HG02588 (cell line): ENCODE data around the gene SFXN4.
"Not testable (repeated sequence)": the region's sequence is repeated elsewhere in the genome, so short reads cannot be mapped to it uniquely, and the experiment has no call there.

Experiments
- ATAC-seq: cut with Tn5 transposase; IDR thresholded peaks from one replicate; pipeline ENCODE4 v1.9.1; 2021; ENCODE audit warnings: mild to moderate bottlenecking, moderate library complexity; ENCODE audit not compliant: unreplicated experiment

SFXN4 gene

DNA sequence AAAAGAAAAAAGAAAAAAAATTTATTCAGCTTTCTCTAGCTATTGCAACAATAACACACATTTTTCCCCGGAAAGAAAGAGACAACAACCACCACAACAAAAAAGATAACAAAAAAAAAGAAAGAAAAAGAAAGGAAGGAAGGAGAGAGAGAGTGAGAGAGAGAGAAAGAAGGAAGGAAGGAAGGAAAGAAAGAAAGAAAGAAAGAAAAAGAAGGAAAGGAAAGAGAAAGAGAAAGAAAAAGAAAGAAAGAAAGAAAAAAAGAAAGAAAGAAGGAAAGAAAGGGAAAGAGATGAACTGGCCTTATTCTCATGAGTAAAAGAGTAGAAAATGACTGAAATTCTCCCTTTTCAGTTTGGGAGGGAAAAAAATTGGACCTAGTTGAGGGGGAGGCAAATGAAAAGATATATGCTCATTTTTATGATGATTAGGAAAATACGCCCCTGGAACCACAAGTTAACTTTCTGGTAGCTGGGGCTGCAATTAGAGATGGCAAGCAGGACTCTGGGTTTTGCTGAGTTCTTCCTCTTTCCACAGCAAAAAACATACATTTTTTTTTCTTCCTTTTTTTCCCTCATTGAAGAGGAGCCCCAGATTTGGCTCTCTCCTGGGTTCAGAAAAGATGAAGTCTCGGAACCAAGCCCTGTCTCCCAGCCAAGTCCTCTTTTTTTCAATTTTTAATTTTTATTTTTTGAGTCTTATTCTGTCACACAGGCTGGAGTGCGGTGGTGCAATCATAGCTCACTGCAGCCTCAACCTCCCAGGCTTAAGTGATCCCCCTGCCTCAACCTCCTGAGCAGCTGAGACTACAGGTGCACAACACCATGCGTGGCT lies 25.7 kb upstream of the SFXN4 start:
- ATAC-seq = no peak

DNA sequence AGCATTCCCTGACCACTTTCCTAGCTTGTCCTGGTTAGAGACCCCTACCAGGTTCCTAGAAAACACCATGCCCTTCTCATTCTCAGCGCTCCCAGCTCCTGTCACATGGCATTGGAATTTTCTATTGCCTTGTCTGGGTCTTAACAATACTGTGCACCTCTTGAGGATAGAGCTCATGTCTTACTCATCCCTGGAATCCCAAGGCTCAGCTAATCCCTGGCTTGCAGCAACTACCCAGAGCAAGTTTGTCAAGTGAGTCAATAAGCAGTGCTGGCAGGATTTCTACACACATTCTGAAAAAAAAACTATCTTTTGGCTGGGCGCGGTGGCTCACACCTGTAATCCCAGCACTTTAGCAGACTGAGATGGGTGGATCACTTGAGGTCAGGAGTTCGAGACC lies 24.8 kb upstream of the SFXN4 start:
- no peak for ATAC-seq

DNA sequence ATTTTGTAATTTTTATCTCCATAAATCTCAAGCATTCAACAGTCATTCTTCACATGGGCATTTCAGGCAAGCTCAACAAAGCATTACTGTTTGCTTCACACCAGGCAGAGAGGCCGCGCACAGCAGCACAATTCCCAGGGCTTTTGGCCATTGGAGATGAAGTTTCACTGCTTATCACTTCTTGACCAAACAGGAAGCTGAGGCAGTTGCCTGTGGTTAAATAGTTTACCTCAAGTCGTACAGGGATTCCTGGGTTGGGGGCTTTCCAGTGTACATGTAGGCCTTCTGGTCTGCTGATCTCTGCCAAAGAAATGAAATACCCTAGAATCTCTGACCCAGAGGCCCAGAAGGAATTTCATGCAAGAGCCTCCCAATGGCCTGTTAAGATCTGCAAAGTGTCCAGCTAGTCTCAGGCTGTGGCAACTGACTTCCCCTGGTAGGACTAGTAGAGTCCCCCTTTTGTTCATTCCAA lies 24.3 kb upstream of the SFXN4 start:
- no peak for ATAC-seq

DNA sequence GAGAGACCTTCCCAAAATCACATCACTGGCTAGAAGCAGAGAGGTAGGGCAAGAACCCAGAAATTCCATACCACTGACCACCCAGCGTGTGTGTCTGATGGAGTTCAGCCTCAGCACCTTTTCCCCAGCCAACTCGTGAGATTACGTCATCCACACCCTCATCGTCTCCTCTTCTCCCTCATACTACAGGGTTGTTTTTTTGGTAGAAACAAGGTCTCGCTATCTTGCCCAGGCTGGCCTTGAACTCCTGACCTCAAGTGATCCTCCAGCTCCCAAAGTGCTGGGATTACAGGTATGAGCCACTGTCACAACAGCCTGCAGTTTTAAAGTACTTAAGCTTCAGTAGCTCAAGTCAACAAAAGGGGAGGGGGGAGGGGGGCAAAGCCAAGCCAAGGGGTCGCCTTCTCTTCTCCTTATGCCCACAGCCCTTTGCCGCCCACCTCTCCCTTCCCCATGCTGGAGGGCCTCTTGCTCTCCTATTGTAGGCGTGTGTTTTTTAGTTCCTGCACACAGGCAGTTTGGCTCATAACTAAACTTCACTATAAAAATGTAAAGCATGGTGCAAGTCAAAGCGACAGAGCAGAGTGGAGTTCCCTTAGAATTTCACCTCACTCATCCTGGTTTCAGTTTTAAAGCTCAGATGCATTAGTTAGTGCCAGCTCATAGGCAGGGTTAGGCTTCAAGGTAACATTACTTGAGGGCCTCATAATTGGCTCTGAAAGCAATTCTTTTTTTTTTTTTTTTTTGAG lies 18.3 kb upstream of the SFXN4 start:
- no peak for ATAC-seq

DNA sequence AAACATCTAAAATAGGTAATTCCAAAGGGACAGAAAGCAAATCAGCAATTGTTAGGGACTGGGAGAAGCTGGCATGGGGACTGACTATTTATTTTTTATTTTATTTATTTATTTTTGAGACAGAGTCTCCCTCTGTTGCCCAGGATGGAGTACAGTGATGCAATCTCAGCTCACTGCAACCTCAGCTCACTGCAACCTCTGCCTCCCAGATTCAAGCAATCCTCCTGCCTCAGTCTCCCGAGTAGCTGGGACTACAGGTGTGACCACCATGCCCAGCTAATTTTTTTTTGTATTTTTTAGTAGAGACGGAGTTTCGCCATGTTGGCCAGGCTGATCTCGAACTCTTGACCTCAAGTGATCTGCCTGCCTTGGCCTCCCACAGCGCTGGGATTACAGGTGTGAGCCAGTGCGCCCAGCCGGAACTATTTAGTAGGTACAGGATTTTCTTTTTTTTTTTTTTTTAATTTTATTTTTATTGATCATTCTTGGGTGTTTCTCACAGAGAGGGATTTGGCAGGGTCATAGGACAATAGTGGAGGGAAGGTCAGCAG lies 15.4 kb upstream of the SFXN4 start:
- not testable (repeated sequence) for ATAC-seq

DNA sequence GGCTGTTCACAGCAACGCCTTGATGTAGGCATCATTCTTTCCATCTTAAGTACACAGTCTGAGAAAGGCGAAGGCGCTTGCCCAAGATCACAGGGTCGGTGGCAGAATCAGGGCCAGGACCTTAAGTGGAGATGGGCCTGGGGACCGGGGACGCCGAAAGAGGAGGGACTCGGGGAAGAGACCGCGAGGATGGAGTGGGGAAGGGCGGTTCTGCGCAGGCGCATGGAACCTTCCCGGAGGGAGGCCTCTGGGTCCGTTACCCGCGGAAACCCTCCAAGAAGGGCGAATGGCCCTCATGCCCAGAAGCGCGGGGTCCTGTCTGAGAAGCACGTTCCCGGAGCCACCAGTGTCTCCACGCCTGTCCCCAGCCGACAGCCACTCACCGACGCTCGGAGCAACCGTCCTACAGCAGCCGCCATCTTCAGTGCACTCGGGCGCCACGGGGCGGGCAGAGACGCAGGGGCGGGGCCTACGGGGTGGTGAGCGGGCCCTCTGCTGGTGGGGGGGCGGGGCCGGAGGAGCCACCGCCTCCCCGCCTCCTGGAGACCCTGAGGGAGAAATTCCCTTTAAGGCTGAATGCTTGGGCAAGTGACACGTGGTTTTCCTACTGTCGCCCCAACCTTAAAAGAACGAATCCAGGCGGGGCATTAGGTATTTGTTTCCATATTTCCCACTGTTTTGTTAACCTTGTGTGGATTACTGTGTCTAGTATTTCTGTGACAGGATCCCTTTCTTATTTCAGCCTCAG lies 13.0 kb upstream of the SFXN4 start, which contains the start of gene PRDX3:
Gene PRDX3, minus strand, starts transcription at position 441 of the 748 bp plus-strand sequence. Its CDS starts 22 bp downstream, at position 419.
- ATAC-seq = peak; percentile 89

DNA sequence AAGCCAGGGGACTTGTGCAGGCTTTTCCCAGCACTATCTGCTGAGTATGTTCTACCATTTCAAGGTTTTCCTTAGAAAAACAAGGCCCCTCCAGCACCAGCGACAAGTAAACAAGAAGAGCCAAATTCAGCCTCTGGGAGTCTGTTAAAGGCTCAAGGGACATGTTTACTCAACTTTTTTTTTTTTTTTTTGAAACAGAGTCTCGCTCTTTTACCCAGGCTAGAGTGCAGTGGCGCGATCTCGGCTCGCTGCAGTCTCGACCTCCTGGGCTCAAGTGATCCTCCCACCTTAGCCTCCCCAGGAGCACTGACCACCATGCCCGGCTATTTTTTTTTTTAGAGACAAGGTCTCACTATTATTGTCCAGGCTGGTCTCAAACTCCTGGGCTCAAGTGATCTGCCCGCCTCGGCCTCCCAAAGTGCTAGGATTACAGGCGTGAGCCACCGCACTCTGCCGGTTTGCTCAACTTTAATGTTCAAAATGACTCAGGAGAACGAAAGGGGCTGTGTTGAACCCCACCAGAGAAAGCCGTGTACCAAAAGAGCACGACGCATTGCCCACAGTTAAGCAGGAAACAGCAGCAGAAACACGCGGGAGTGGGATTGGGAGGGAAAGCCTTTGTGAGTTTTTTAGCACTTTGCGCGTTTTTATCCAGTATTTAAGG lies 12.3 kb upstream of the SFXN4 start:
- peak; percentile 24 for ATAC-seq

DNA sequence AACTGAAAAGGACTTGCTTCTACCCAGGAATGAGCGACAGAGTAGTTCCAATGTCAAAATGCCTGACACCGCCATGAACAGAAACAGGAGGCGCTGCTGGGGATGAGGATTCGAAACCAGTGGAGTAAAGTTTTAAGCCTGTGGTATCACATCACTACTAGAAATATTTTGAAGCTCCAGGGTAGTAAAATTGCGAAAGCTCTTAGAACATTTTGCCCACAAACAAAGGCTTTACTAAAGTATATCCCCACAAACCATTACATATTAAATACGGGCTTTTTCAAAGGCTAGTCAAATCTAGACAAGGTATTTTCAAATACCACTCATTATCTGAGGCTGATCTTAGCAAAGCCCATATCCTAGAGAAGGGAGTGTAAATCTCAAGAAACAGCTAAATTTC lies 10.7 kb upstream of the SFXN4 start:
- no peak for ATAC-seq

DNA sequence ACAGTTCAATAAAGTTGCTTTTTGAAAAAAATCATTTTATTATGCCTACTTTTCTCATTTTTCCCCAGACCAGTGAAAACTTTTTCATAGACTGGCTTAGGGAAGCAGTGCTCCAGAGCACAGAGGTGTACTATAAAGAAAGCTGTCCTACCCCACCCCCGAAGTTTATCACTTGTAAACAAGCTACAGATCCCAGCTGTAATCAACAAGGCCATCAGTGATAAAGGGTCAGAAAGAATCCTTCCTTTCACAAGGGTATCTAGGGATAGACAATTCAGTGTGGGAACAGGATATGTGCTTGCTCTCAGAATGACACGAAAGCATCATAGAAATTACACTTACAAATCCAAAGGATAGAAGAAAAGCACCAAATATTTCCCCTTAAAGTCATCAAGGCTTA lies 8.6 kb upstream of the SFXN4 start:
- ATAC-seq = no peak

DNA sequence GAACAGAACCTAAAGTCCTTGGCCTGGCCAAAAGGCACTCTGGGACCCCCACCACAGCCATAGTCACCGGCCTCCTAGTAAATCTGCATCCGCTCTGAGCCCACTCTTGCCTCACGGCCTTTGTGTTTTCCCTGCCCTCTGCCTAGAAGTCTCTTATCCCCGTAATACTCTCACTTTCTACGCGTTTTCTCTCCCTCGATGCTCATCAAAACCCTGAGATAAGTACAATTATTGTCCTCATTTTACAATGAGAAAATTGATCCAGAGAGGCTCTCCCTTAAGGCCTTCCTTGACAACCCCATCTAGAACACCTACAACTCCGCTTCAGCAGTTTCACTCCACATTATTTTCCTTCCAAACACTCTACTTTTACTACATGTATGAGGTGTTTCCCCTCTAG lies 1.5 kb upstream of the SFXN4 start:
- no peak for ATAC-seq

DNA sequence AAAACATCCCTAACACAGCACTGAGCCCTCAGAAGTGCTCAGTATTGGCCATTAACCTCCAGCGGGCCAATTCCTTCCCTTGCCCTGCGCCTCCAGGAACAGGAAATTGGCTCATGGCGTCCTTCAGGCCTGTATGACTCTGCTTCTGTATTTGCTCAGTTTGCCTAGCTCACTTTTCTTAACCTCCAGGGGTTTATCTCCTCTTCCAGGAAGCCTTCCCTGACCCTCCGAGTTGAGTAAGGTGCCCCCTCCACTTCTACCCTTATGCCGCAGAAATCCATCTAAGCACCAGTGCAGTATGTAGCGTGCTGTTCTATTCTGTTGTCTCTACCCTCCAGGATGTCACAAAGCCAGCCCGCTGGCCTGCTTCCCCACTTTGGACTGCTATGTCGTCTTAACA lies 1.1 kb upstream of the SFXN4 start:
- ATAC-seq = no peak

DNA sequence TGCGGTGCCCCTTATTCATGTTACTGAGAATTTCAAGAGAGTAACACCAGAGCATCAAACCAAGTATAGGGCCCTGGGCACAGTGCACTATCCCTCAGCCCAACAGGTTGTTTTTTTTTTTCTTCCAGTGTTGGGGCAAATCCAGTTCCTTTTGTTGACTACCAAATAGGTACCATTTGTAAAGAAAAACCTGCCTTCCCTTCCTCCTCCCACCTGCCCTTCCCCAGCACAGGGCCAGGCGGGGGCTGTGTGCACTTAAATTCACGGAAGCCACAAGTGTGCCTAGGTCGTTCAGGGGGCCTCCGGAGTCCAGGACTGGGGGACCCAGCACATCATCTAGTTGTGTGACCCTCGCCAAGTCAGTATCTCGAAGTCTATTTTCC lies 595 bp upstream of the SFXN4 start:
- ATAC-seq = no peak

DNA sequence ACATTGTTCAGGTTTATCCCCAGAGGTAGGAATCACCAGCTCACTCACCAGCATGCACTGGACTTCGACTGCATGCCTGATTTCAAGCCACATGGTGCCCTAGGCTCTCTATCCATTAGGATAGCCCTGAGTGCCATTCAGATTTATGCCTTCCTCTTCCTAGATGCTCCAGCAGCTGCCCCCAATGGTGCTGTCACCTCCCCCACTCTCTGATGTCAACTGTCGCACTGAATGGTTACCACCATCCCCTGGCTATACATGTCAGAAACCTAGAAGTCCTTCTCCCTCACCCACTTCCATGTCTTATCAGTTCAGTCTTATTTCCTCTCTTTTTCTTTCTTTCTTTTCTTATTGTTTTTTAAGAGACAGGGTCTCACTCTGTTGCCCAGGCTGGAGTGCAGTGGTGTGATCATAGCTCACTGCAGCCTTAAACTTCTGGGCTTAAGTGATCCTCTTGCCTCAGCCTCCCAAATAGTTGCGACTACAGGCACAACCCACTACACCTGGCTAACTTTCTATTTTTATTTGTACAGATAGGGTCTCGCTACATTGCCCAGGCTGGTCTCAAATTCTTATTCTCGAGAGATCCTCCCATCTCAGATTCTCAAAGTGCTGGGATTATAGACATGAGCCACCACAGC lies 2.9 kb downstream of the SFXN4 start:
- no peak for ATAC-seq

DNA sequence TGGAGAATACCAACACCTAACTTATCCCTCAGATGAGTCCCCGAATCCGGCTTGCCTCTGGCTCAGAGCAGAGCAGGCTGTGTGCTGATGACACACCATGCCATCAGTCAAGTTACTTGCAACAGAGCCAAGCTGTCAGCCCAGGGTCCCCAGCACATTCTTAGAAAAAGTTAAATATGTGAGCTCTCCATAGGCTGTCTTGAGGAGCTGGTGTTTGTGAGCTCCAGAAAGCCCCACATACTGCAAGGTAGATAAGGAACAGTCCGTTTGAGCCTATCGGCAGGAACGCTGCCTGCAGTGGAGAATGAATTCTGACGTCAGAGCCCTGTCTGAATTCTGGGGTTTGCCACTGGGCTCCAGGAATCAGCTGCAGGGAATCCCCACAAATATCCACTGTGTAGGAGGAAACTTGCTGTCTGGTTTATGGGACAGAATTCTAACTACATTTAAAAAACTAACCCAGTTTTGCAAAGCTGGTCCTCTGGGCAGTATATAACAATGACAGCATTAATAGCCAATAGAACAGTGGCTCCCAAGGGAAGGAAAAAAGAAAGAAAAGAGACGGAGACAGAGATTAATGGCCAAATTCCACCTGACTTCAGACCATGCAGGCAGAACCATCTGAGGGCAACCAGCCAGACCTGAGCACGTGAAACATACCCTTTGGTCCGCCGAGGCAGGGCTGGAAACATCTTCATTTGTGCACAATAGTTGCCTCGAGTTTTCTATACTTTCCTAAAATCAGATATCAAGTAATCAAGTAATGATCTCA lies 3.6 kb downstream of the SFXN4 start:
- ATAC-seq = no peak

DNA sequence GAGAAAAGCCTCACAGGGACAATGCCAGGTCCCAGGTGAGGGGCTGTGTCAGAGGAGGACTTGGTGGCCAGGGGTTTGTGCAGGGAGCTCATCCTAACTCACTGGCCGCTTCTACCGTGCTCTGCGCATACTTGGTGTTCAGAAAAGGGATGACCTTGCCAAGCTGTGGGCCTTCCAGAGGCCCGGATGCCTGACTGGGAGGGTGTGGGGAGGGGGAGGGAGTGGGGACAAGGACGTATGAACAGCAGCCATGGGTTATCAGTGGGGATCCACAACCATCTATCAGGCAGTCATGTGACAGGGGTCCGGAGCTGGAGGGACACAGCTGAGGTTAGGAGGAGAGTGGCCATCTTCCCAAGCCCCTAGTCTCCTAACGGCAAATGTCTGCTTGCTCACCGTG lies 6.2 kb downstream of the SFXN4 start:
- ATAC-seq = no peak

DNA sequence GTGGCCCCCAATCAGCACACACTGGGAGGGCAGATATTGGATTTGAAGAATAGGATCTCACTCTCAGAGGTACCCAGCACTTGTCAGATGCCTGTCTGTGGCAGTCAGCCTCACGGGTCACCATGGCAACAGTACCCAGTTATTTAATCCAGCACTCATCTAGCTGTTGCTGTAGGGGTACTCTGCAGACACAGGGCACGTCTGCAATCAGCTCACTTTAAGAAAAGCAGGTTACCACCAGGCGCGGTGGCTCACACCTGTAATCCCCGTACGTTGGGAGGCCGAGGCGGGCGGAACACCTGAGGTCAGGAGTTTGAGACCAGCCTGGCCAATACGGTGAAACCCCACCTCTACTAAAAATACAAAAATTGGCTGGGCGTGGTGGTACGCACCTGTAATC lies 11.9 kb downstream of the SFXN4 start:
- ATAC-seq = no peak

DNA sequence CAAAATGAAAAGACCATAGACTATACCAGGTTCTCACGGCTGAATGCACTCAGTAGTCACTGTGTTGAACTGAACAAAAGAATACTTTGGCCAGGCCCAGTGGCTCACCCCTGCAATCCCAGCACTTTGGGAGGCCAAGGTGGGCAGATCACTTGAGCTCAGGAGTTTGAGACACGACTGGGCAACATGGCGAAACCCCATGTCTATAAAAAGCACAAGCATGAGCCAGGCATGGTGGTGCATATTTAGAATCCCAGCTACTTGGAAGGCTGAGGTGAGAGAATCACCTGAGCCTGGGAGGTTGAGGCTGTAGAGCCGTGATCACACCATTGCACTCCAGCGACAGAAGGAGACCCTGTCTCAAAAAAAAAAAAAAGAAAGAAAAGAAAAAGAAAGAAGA lies 12.5 kb downstream of the SFXN4 start:
- ATAC-seq = no peak

DNA sequence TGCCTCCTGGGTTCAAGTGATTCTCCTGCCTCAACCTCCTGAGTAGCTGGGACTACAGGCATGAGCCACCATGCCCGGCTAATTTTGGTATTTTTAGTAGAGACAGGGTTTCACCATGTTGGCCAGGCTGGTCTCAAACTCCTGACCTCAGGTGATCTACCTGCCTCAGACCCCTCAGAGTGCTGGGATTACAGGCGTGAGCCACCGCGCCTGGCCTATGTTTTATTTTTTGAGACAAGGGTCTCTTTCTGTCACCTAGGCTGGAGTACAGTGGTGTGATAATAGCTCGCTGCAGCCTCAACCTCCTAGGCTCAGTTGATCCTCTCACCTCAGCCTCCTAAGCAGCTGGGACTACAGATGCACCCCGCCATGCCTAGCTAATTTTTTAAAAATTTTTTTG lies 13.9 kb downstream of the SFXN4 start:
- ATAC-seq = not testable (repeated sequence)

DNA sequence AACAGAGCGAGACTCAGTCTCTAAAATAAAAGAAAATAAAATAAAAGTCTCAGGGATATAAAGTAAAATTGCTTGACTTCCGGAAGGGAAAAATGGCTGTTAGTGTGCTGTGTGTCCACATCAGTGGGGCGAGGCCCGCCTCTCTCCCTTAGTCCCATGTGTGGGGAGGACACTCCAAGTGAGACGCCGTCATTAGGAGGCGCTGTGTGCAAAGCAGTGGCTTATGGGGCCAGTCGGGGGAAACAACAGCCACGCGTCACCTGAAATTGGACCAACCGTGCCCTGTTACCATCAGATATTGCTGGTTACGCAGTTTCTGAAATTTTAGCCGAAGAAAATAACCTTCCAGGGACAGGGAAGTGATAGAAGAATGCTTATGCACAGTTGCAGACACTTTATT lies 15.8 kb downstream of the SFXN4 start:
- ATAC-seq = no peak
